IPS DF 6.9 (cell line): ENCODE measurements around the gene MTRFR.
"Not testable (repeated sequence)": the region's sequence is repeated elsewhere in the genome, so short reads cannot be mapped to it uniquely, and the experiment has no call there.

Source experiments
- DNase-seq: peaks from one replicate; pipeline ENCODE4 v3.0.0-alpha.2; 2013; ENCODE audit warnings: low read depth, low spot score
- H3K27ac ChIP-seq: one replicate; pipeline ENCODE4 v1.5.1; 2013; ENCODE audit warnings: low read length, control low read depth
- H3K27me3 ChIP-seq: 2 replicates; pipeline ENCODE4 v1.6.1; 2013; ENCODE audit warnings: mild to moderate bottlenecking, low read length; ENCODE audit not compliant: control insufficient read depth, insufficient read depth
- H3K36me3 ChIP-seq: 2 replicates; pipeline ENCODE4 v1.6.1; 2013; ENCODE audit warnings: low read length; ENCODE audit not compliant: control insufficient read depth, insufficient read depth
- H3K4me1 ChIP-seq: 2 replicates; pipeline ENCODE4 v1.6.1; 2013; ENCODE audit warnings: low read length; ENCODE audit not compliant: control insufficient read depth, insufficient read depth
- H3K4me3 ChIP-seq: 2 replicates; pipeline ENCODE4 v1.5.1; 2013; ENCODE audit warnings: mild to moderate bottlenecking, low read length
- H3K9me3 ChIP-seq: 2 replicates; pipeline ENCODE4 v1.6.1; 2013; ENCODE audit warnings: low read length, inconsistent platforms; ENCODE audit not compliant: control insufficient read depth, insufficient read depth
- WGBS: extraction: QIAGEN DNeasy Blood & Tissue Kit; methylation state at CpG from one replicate; pipeline ENCODE4 v1.1.7; 2013; ENCODE audit warnings: mixed read lengths, missing lambda C conversion rate; ENCODE audit not compliant: insufficient read length, insufficient coverage; 5-methylcytosine and 5-hydroxymethylcytosine counted together

Gene MTRFR

GRCh38 chr12:123231931-123232330 lies 1.3 kb upstream of the MTRFR start:
- H3K4me3 ChIP-seq, result peak overlapping the region; percentile 81; the same call in 1 of the 2 replicates
- no peak overlapping the region for H3K27ac ChIP-seq
- no peaks in the 10 kb centered on the region for H3K36me3 ChIP-seq
- H3K4me1 ChIP-seq, result 0 out of 2 replicates have a peak, but pooled peaks cover 1% of the 10 kb centered on the region
- whole genome bisulfite sequencing, result no CpG with 5 or more reads among the region's 5 CpGs
- no peaks in the 10 kb centered on the region for H3K27me3 ChIP-seq
- DNase-seq, result no peak
- H3K9me3 ChIP-seq, result no peaks in the 10 kb centered on the region

DNA sequence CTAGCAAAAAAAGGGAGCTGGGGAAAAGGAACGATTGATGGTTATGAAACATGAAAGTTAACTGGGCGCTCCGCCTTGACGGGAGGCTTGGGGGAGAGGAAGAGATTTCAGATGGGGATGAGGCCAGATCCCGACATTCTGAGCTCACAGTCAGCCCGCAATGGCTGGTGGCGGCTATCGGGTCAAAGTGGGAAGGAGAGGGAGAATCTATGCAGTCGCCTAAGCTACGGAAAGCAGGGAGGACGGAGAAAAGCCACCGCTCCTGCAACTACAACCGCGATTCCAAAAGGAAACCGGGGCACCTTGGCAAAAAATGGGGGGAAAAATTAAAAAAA lies 797 bp upstream of the MTRFR start:
- Histone ChIP-seq H3K4me1 (0 out of 2 replicates have a peak, but pooled peaks cover 1% of the 10 kb centered on the region), H3K27me3 (no peaks in the 10 kb centered on the region), H3K27ac (no peak overlapping the region), H3K4me3 (peak overlapping the region; percentile 81), H3K36me3 (no peaks in the 10 kb centered on the region), H3K9me3 (no peaks in the 10 kb centered on the region)
- no peak for DNase-seq
- no CpG with 5 or more reads among the region's 15 CpGs for WGBS

DNA sequence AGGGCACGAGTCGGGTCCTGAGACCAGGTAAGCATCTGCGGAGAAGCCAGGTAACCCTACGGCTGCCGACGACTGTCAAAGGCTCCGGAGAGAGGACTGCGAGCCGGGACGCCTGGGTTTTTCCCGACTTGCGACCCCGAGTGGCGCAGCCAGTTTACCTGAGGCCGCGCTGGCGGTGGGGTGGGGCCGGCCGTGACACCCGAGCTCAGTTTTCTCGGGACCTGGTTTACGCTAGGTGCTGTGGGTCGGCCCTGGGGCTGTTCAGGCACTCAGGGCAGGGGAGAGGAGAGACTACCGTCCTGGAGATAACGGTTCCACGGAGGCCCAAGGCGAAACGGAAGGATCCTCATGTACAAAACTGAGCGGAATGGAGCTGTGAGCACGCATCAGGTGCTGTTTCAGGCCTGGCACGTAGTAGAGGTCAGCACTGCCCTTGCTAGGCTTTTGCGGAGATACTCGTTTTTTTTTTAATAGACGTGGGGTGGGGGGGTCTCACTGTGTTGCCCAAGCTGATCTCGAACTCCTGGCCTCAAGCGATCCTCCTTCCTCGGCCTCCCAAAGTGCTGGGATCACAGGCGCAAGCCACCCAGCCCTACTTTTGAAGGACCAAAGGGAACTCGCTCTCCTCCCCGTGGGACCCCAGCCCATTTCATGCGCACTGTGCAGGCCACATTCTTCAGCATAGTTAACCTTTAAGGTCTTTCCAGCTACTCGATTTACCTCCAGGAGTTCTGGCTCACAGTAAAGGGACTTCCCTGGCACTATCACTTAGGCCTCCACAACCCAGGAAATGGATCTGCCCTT lies 471 bp downstream of the MTRFR start:
- DNase-seq, result no peak
- H3K27me3 ChIP-seq, result no peaks in the 10 kb centered on the region
- 0 out of 2 replicates have a peak, but pooled peaks cover 1% of the 10 kb centered on the region for H3K4me1 ChIP-seq
- H3K27ac ChIP-seq, result no peak overlapping the region
- H3K36me3 ChIP-seq, result no peaks in the 10 kb centered on the region
- WGBS, result no CpG with 5 or more reads among the region's 42 CpGs
- H3K4me3 ChIP-seq, result peak overlapping the region; percentile 78
- H3K9me3 ChIP-seq, result no peaks in the 10 kb centered on the region

GRCh38 chr12:123237646-123238329 lies 4.6 kb downstream of the MTRFR start:
- Histone ChIP-seq H3K27me3 (no peaks in the 10 kb centered on the region), H3K27ac (no peak overlapping the region), H3K4me1 (0 out of 2 replicates have a peak, but pooled peaks cover 1% of the 10 kb centered on the region), H3K4me3 (no peak overlapping the region), H3K36me3 (no peaks in the 10 kb centered on the region), H3K9me3 (no peaks in the 10 kb centered on the region)
- no CpG with 5 or more reads among the region's 6 CpGs for WGBS
- no peak for DNase-seq

DNA sequence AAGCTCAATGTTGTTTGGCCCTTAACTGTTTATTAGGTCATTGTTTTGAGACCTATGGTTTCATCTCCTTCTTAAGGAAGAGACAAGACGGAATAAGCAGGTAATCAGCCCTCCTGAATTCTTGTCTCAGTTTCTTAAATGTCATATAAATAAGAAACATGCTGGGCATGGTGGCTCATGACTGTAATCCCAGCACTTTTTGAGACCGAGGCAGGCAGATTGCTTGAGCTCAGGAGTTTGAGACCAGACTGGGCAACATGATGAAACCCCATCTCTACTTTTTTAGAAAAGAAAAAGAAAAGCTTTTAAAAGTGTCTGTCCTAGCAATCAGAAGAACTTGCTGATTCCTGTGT lies 5.1 kb downstream of the MTRFR start:
- H3K27ac ChIP-seq, result no peak overlapping the region
- no peak for DNase-seq
- H3K9me3 ChIP-seq, result no peaks in the 10 kb centered on the region
- no peak overlapping the region for H3K4me3 ChIP-seq
- H3K36me3 ChIP-seq, result no peaks in the 10 kb centered on the region
- H3K27me3 ChIP-seq, result no peaks in the 10 kb centered on the region
- WGBS, result no CpG with 5 or more reads among the region's 2 CpGs
- H3K4me1 ChIP-seq, result 0 out of 2 replicates have a peak, but pooled peaks cover 1% of the 10 kb centered on the region

DNA sequence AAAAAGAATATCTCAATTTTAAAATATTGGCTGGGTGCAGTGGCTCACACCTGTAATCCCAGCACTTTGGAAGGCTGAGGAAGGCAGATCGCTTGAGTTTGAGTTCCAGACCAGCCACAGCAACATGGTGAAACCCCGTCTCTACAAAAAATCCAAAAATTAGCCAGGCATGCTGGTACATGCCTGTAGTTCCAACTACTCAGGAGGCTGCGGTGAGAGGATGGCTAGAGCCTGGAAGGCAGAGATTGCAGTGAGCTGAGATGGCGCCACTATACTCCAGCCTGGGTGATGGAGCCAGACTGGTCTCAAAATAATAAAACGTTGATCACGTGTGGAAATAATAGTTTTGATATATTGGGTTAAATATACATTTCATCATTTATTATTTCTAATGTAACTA lies 5.7 kb downstream of the MTRFR start:
- 0 out of 2 replicates have a peak, but pooled peaks cover under 1% of the 10 kb centered on the region for H3K4me1 ChIP-seq
- no peak overlapping the region for H3K4me3 ChIP-seq
- no peaks in the 10 kb centered on the region for H3K9me3 ChIP-seq
- H3K36me3 ChIP-seq, result no peaks in the 10 kb centered on the region
- no peak for DNase-seq
- WGBS, result no CpG with 5 or more reads among the region's 6 CpGs
- H3K27me3 ChIP-seq, result no peaks in the 10 kb centered on the region
- no peak overlapping the region for H3K27ac ChIP-seq

- WGBS, result no CpG with 5 or more reads among the region's 11 CpGs
- Histone ChIP-seq H3K4me3 (no peak overlapping the region), H3K9me3 (no peaks in the 10 kb centered on the region), H3K27me3 (no peaks in the 10 kb centered on the region), H3K27ac (no peak overlapping the region), H3K4me1 (no peaks in the 10 kb centered on the region), H3K36me3 (no peaks in the 10 kb centered on the region)
- no peak for DNase-seq
Observed at GRCh38 chr12:123242116-123242904, 9.1 kb downstream of the MTRFR start.

DNA sequence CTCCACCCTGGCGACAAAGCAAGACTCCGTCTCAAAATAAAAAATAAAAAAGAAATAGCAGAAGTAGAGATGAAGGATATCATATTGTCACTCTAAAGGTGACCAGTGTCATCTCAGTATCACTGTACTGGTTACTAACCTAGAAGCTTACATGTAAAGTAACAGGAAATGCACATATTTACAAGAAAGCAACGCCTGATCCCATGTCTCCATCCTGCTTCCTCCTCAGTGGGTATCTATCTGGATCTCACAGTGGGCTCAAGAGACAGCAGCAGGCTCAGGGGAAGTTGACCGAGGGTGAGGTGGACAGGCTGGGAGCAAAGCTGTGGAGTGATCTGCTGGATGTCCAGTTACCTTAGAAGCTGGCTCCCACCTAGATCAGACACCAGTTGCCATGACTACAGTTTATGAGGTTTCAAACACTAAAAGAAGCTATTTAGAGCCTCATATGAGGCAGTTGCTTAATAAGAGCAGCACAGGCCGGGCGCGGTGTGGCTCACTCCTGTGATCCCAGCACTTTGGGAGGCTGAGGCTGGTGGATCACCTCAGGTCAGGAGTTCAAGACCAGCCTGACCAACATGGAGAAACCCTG lies 10.5 kb downstream of the MTRFR start:
- no peaks in the 10 kb centered on the region for H3K4me1 ChIP-seq
- no peaks in the 10 kb centered on the region for H3K27me3 ChIP-seq
- H3K9me3 ChIP-seq, result no peaks in the 10 kb centered on the region
- WGBS, result no CpG with 5 or more reads among the region's 7 CpGs
- DNase-seq, result no peak
- H3K36me3 ChIP-seq, result no peaks in the 10 kb centered on the region; the same call in 1 of the 2 replicates
- no peak overlapping the region for H3K27ac ChIP-seq
- H3K4me3 ChIP-seq, result no peak overlapping the region

GRCh38 chr12:123245678-123246077 lies 12.4 kb downstream of the MTRFR start:
- no CpG with 5 or more reads among the region's 3 CpGs for WGBS
- Histone ChIP-seq H3K9me3 (no peaks in the 10 kb centered on the region), H3K27me3 (no peaks in the 10 kb centered on the region), H3K4me1 (no peaks in the 10 kb centered on the region), H3K27ac (no peak overlapping the region), H3K4me3 (no peak overlapping the region), H3K36me3 (peaks cover 4% of the 10 kb centered on the region)
- no peak for DNase-seq

- WGBS, result no CpG with 5 or more reads among the region's 2 CpGs
- not testable (repeated sequence) for H3K36me3 ChIP-seq, H3K4me1 ChIP-seq
Observed at GRCh38 chr12:123248129-123248528, 14.9 kb downstream of the MTRFR start.

More at GRCh38 chr12:123248129-123248528, 14.9 kb downstream of the MTRFR start:
- not testable (repeated sequence) for H3K27me3 ChIP-seq, H3K27ac ChIP-seq, H3K9me3 ChIP-seq, DNase-seq, H3K4me3 ChIP-seq
